A673 (cell line): ENCODE measurements around the gene TRPM1. TPM values are rescaled to one million over a fixed set of nuclear protein-coding genes. Genes with fewer than 3 reads are reported as not detected.

Source experiments
- BruUV-seq: library from RNA; stranded (reverse); fragments of 400-500 nt; replicated peaks from 2 replicates; lab custom pipeline; 2021; lab: Mats Ljungman, UMichigan
- CTCF ChIA-PET: fragments of 300-600 bp; sonication (Branson Sonifier 250); formaldehyde crosslinking; loops from one replicate; lab custom pipeline; 2022; ENCODE audit warnings: antibody characterized with exemption; lab: Charles Lee
- POLR2A ChIA-PET: fragments of 300-600 bp; sonication (Branson Sonifier 250); formaldehyde crosslinking; loops from one replicate; lab custom pipeline; 2022; ENCODE audit warnings: antibody characterized with exemption; ENCODE audit not compliant: low non-redundant PET; lab: Charles Lee
- DNase-seq: peaks from one replicate; pipeline ENCODE4 v3.0.0-alpha.2; 2015; ENCODE audit warnings: low spot score
- H3K27ac ChIP-seq: fragments of 200-600 bp; sonication (generic); 2 replicates; pipeline ENCODE4 v1.5.1; 2016; ENCODE audit warnings: mixed run types, low read depth, mild to moderate bottlenecking, mixed read lengths, antibody characterized with exemption, low read length; ENCODE audit not compliant: poor library complexity, severe bottlenecking
- H3K27me3 ChIP-seq: fragments of 200-600 bp; sonication (generic); replicated peaks from 2 replicates; pipeline ENCODE4 v1.6.1; 2017; ENCODE audit warnings: mixed run types, low read depth, mild to moderate bottlenecking, mixed read lengths, antibody characterized with exemption, low read length; ENCODE audit not compliant: insufficient read depth, poor library complexity
- H3K36me3 ChIP-seq: fragments of 200-600 bp; sonication (generic); 2 replicates; pipeline ENCODE4 v1.6.1; 2016; ENCODE audit warnings: mixed run types, mild to moderate bottlenecking, mixed read lengths, antibody characterized with exemption, low read length; ENCODE audit not compliant: insufficient read depth, poor library complexity, severe bottlenecking
- H3K4me1 ChIP-seq: fragments of 200-600 bp; sonication (generic); 2 replicates; pipeline ENCODE4 v1.6.1; 2017; ENCODE audit warnings: mixed run types, mild to moderate bottlenecking, mixed read lengths, antibody characterized with exemption, low read length; ENCODE audit not compliant: insufficient read depth, poor library complexity, severe bottlenecking
- H3K4me3 ChIP-seq: fragments of 200-600 bp; sonication (generic); 2 replicates; pipeline ENCODE4 v1.5.1; 2016; ENCODE audit warnings: low read depth, mixed run types, mild to moderate bottlenecking, mixed read lengths, low read length; ENCODE audit not compliant: poor library complexity, severe bottlenecking
- H3K9me3 ChIP-seq: fragments of 200-600 bp; sonication (generic); 2 replicates; pipeline ENCODE4 v1.6.1; 2016; ENCODE audit warnings: mixed run types, low read depth, mild to moderate bottlenecking, mixed read lengths, antibody characterized with exemption, low read length; ENCODE audit not compliant: poor library complexity, severe bottlenecking
- EZH2 ChIP-seq: fragments of 200-600 bp; sonication (generic); IDR thresholded peaks from 2 replicates; pipeline ENCODE4 v1.6.1; 2017; ENCODE audit warnings: borderline replicate concordance, low read depth, mild to moderate bottlenecking, mixed read lengths, antibody characterized with exemption, low read length; ENCODE audit not compliant: poor library complexity, severe bottlenecking
- intact Hi-C: fragments of 100-400 bp; cut with micrococcal nuclease; formaldehyde crosslinking; loops from one replicate; pipeline ENCODE4 v1.10.0; 2022; ENCODE audit not compliant: unreplicated experiment
- total RNA-seq: library from RNA; stranded (reverse); gene quantifications from 2 replicates; pipeline ENCODE4 v1.2.3, GENCODE V29; 2021
- TF ChIP-seq, protein P1 (sequence below): fragments of 300-800, 200-600 bp; sonication (generic); conservative IDR thresholded peaks from 2 replicates; pipeline ENCODE4 v1.5.1; 2017; ENCODE audit warnings: low read depth, mild to moderate bottlenecking, antibody characterized with exemption, low read length, moderate library complexity, mixed read lengths

TRPM1 gene
- total RNA-seq, 1 experiment from 2014 or later = not detected

GRCh38 chr15:30956216-30957124 lies 145.1 kb downstream of the TRPM1 start:
- BruUV-seq = no TSS peak
- peak; percentile 24 for DNase-seq
- Histone ChIP-seq H3K4me3 (no peak overlapping the region), H3K27me3 (no peaks in the 10 kb centered on the region), H3K4me1 (peaks cover 10% of the 10 kb centered on the region), H3K9me3 (no peaks in the 10 kb centered on the region), H3K36me3 (peaks cover 18% of the 10 kb centered on the region), H3K27ac (no peak overlapping the region)
- POLR2A ChIA-PET = no interaction called here
- TF ChIP-seq, protein P1, sequence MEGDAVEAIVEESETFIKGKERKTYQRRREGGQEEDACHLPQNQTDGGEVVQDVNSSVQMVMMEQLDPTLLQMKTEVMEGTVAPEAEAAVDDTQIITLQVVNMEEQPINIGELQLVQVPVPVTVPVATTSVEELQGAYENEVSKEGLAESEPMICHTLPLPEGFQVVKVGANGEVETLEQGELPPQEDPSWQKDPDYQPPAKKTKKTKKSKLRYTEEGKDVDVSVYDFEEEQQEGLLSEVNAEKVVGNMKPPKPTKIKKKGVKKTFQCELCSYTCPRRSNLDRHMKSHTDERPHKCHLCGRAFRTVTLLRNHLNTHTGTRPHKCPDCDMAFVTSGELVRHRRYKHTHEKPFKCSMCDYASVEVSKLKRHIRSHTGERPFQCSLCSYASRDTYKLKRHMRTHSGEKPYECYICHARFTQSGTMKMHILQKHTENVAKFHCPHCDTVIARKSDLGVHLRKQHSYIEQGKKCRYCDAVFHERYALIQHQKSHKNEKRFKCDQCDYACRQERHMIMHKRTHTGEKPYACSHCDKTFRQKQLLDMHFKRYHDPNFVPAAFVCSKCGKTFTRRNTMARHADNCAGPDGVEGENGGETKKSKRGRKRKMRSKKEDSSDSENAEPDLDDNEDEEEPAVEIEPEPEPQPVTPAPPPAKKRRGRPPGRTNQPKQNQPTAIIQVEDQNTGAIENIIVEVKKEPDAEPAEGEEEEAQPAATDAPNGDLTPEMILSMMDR = no peak
- no peak for TF ChIP-seq EZH2
- intact Hi-C loops = no loop called here
- CTCF ChIA-PET = no interaction called here

- ChIA-PET POLR2A (interaction anchor here (0.7 kb wide), 1 partner anchor 26 kb away, joined by 3 read pairs; no protein-coding TSS in a partner anchor), CTCF (no interaction called here)
- no peaks in the 10 kb centered on the region for H3K9me3 ChIP-seq
- H3K36me3 ChIP-seq = peaks cover 28% of the 10 kb centered on the region
- DNase-seq = peak; percentile 11
- peaks cover 10% of the 10 kb centered on the region for H3K4me1 ChIP-seq
- H3K27ac ChIP-seq = no peak overlapping the region
- no peaks in the 10 kb centered on the region for H3K27me3 ChIP-seq
- intact Hi-C loops = no loop called here
- BruUV-seq = no TSS peak
- TF ChIP-seq, protein P1 = no peak
- no peak for TF ChIP-seq EZH2
- no peak overlapping the region for H3K4me3 ChIP-seq
Measured at GRCh38 chr15:30954674-30955073, 146.9 kb downstream of the TRPM1 start.

GRCh38 chr15:30953731-30954378 lies 147.7 kb downstream of the TRPM1 start:
- peaks cover 10% of the 10 kb centered on the region for H3K4me1 ChIP-seq
- no peaks in the 10 kb centered on the region for H3K27me3 ChIP-seq
- no peak overlapping the region for H3K4me3 ChIP-seq
- CTCF ChIA-PET = no interaction called here
- no peak overlapping the region for H3K27ac ChIP-seq
- DNase-seq = peak; percentile 66
- peaks cover 33% of the 10 kb centered on the region for H3K36me3 ChIP-seq
- no peak for TF ChIP-seq EZH2
- TF ChIP-seq, protein P1 = no peak
- no peaks in the 10 kb centered on the region for H3K9me3 ChIP-seq
- no TSS peak for BruUV-seq
- POLR2A ChIA-PET = no interaction called here
- intact Hi-C loops = no loop called here
